Activated CD4-positive, alpha-beta T cell treated with anti-CD3 and anti-CD28 coated beads for 24 hours (primary cell): ENCODE results near the gene BTBD2.

Experiments
- DNase-seq, 2 donors: peaks; one replicate each; pipeline ENCODE4 v3.0.0-alpha.2; 2020; ENCODE audit warnings: low read depth in 2 of 2

The BTBD2 gene

GRCh38 chr19:1959928-1960589 lies 55.5 kb downstream of the BTBD2 start:
- DNase-seq = no peak

- no peak for DNase-seq
Observed at GRCh38 chr19:1957562-1958248, 57.8 kb downstream of the BTBD2 start.

DNA sequence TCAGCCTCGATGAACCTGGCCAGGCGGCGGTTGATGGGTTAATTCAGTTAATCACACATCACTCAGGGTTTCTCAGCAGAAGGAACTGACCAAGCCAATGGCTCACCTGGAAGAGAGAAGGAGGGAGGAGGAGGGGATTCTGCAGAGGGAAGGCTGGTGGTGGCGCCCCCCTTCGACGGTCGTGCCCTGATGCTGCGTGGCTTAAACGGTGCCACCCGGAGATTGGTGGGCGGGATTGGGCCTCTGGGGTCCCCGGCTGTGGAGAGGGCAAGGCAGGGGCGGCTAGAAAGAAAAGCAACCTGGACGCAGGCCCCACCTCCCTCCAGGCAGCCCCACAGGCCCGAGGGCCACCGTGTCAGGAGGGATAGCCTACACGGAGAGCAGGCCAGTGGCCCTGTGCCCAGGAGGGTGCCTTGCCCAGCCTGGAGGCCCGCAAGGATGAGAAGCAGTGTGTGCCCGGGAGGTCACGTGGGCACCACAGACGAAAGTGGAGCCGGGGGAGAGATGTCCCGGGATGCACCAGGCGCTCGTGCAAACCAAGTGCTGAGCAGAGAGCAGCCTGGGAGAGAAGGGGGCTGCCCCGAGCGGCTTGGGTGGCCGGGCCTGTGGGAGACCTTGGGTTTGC lies 58.5 kb downstream of the BTBD2 start:
- no peak for DNase-seq

- no peak for DNase-seq
Observed at GRCh38 chr19:1956122-1956494, 59.4 kb downstream of the BTBD2 start.

DNA sequence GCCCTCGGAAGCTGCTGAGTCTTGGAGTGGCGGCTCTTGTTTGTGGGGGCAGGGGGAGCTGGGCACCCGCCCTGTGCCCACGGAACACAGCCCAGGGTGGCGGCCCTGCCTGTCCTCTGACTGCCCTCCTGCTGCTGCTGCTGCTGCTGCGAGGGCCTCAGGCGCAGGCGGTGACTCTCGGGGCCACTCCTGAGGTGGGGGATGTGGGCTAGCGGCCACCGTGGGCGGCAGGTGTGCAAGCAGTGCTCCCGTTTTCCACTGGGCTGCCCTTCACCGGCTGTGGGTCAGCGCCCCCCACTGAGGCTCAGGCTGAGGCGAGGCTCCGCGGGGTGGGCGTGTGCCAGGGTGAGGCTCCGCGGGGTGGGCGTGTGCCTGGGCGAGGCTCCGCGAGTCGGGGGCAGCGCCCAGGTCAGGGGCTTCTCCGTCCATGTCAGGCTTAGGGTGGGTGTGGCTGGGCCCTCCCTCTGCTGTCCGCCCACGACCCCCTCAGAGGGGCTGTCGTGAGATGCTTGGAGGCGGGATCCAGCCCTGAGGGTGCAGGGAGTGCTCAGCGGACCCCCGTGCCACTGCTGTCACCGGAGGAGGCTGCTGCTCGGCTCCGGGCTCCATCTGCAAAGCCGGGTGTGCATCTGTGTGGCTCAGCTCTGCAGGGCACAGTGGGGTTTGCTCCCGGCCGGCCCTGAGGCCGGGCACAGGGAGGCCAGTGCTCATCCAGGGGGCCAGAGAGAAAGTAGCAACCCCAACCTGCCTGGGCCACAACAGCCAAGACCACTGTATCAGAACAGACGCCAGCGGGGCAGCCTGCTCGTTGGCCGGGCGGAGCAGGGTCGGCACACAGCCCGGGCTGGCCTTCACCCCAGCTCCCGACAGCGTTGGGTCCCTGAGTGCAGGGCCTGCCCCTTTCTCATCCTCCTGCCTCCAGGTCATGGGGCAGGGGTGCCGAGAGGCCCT lies 60.1 kb downstream of the BTBD2 start:
- DNase-seq = no peak

DNA sequence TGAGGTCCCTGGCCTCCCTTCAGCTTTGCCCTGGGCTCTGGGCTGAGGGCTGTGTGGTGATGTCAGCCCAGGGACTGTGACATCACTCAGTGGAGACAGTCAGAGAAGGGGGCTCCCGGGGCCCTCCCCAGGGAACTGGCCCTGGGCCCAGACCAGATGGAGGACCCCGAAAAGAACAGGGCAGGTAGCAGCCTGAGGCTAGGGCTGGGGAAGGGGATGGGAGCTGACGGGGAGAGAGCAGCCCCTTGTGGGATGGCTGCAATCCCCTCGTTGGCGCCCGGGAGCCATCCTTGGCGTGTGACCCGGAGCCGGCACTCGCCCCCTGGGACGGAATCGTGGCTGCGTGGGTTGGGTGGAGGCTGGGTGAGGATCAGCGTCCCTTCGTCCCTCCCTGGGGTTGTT lies 61.0 kb downstream of the BTBD2 start:
- no peak for DNase-seq

DNA sequence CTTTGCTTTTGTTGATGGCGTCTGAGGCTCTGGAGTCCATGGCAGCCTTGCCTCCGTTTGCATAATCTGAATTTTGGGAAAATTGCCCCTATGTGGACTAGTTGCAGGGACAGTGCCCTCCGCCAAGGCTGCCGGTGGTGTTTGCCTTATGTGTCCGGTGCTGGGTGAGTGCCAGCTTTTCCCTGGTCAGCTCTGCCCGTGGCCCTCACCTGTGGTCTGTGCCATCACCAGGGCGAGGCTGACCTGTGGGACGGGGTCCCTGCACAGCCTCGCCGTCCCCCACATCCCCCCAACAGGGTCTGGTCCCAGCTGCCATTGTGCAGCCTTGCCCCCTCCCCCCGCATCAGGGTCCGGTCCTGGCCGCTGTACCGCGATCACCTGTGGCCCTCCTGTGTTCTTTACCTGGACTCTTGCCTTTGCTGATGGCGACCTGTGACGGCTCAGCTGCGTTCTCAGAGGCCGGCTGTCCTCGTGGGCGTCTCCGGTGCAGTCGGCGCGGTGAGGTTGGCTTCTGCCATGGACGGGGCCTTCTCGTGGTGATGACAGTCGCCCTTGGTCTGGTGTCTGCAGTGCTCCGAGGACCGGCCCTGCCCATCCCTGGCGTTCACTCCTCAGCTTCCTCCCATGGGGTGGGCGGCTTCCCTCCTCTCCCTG lies 61.9 kb downstream of the BTBD2 start:
- no peak for DNase-seq

- DNase-seq = no peak
Observed at GRCh38 chr19:1953037-1953436, 62.5 kb downstream of the BTBD2 start.

GRCh38 chr19:1952635-1953034 lies 62.9 kb downstream of the BTBD2 start:
- no peak for DNase-seq

- no peak for DNase-seq
Observed at GRCh38 chr19:1950640-1951039, 64.9 kb downstream of the BTBD2 start.

DNA sequence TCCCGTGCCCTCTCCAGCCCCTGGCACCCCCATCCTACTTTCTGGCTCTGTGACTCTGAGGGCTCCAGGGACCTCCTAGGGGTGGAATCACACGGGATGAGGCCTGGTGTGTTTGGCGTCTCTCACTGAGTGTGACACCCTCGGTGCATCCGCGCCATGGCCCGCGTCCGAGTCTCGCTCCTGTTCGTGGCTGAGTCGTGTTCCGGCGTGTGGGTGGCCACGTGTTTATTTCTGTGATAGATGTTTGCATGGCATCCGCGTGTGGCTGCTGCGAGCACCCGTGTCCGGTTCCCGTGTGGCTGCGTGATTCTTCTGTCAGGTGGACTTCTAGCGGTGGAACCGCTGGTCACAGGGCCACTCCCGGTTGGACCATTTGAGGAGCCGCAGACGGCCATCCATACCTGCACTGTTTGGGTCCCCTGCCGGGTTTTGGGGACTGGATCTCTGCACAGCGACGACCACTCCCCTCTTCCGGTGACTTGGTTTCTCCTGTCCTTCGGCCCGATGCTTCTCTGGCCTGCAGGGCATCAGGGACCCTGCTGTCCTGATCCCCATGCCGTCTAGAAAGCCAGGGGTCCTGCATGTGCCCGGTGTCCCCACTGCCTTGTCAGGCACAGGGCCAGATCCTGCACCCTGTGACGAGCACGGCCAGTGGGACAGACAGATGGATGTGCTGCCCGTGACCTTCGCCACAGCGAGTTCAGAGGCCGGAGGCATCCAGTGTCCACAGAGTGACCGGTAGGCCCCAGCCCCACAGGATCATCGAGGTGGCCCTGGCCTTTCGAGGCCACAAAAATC lies 66.0 kb downstream of the BTBD2 start:
- DNase-seq = no peak

- DNase-seq = no peak
Observed at GRCh38 chr19:1947651-1948209, 67.8 kb downstream of the BTBD2 start.

DNA sequence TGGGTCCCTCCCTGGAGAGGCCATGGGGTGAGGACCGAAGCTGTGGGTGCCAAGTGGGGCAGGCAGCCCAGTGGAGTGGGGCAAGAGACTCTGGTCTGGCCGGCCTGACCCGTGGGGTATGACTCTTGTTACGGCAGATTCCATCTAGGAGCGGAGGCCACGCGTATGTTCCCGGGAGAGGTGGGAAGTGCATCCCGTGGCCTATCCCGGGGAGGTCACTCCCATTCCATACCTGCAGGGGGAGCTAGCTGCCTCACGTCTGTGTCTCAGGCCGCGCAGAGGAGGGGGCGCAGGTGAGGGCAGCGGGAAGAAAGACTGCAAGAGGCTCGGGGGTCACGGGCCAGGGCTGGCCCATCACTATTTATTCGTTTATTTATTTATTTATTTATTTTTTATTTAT lies 69.6 kb downstream of the BTBD2 start:
- DNase-seq = no peak

DNA sequence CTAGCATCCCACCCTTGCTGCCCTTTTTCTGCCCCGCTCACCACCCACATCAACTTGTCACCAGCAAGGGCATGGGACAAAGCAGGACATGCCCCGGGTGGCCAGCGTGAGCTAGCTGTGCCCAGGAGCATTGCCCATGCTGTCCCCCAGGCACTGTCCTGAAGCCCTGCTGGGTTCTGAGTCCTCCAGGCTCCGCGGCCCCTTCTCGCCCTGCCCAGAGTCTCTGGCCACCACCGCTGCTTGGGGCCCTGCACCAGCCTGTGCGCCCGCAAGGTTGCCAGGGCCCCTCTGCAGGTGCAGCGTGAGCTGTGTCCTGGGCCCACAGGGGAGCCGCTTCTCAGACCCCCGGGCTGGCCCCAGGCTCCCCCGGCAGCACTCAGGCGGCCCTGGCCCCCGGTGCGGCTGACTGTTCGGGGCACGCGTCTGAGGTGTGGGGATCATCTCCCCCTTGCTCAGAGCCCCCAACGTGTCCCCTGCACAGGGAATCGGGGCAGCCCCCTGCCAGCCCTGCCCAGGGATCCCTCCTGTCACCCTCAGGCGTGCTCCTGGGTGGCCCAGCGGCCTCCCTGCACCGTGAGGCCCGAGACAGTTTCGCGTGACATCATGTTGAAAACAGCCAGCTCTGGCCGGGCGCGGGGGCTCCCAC lies 70.5 kb downstream of the BTBD2 start:
- DNase-seq = no peak

- no peak for DNase-seq
Observed at GRCh38 chr19:1944088-1944915, 71.2 kb downstream of the BTBD2 start.

DNA sequence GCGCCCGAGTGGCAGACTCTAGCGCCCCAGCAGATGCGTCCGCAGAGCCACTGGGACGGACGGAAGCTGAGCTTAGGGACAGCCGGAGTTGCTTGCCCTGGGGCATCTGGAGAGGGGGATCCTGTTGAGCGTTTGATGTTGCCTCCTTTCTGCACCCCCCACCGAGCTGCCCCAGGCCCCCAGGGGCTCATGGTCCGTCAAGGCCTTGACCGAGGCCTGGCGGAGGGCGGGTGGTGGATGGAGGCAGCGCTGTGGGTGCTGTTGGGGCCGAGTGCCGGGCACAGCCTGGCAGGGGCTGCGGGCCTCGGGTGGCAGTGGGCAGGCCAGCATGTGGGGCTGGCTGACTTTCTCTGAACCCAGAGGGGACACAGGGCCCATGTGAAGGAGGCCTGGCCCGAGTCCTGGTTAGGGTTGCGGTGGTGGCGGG lies 71.8 kb downstream of the BTBD2 start:
- DNase-seq = no peak

- no peak for DNase-seq
Observed at GRCh38 chr19:1942934-1943555, 72.5 kb downstream of the BTBD2 start.

GRCh38 chr19:1942078-1942933 lies 73.2 kb downstream of the BTBD2 start:
- peak; percentile 41 to 59 for DNase-seq
